ENCODE data around the gene CIROP. TPM values are rescaled to one million over a fixed set of nuclear protein-coding genes. Genes with fewer than 3 reads are reported as not detected.

Gene CIROP
- total RNA-seq, 1 donor from 2014 or later: not detected

- Mint-ChIP-seq H3K4me3 (ENCODE audit: unreplicated experiment) (no peak overlapping the region), H3K27me3 (ENCODE audit: unreplicated experiment) (peaks cover 7% of the 10 kb centered on the region), H3K4me1 (ENCODE audit: low read depth, unreplicated experiment) (no peaks in the 10 kb centered on the region), H3K36me3 (ENCODE audit: unreplicated experiment) (peaks cover 11% of the 10 kb centered on the region), H3K9me3 (ENCODE audit: unreplicated experiment) (peaks cover 4% of the 10 kb centered on the region), H3K27ac (ENCODE audit: unreplicated experiment) (no peak overlapping the region)
- TF ChIP-seq, protein P1, sequence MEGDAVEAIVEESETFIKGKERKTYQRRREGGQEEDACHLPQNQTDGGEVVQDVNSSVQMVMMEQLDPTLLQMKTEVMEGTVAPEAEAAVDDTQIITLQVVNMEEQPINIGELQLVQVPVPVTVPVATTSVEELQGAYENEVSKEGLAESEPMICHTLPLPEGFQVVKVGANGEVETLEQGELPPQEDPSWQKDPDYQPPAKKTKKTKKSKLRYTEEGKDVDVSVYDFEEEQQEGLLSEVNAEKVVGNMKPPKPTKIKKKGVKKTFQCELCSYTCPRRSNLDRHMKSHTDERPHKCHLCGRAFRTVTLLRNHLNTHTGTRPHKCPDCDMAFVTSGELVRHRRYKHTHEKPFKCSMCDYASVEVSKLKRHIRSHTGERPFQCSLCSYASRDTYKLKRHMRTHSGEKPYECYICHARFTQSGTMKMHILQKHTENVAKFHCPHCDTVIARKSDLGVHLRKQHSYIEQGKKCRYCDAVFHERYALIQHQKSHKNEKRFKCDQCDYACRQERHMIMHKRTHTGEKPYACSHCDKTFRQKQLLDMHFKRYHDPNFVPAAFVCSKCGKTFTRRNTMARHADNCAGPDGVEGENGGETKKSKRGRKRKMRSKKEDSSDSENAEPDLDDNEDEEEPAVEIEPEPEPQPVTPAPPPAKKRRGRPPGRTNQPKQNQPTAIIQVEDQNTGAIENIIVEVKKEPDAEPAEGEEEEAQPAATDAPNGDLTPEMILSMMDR (IDR thresholded peaks at IDR 0.05; ENCODE audit: partially characterized antibody, unreplicated experiment): no peak
- DNase-seq: no peak
Measured at GRCh38 chr14:23126548-23127278, 21.9 kb upstream of the CIROP start.

- TF ChIP-seq, protein P1 (IDR thresholded peaks at IDR 0.05; ENCODE audit: partially characterized antibody, unreplicated experiment): no peak
- H3K27me3 Mint-ChIP-seq (ENCODE audit: unreplicated experiment): peaks cover 7% of the 10 kb centered on the region
- H3K4me3 Mint-ChIP-seq (ENCODE audit: unreplicated experiment): no peak overlapping the region
- no peak for DNase-seq
- peaks cover 11% of the 10 kb centered on the region for H3K36me3 Mint-ChIP-seq (ENCODE audit: unreplicated experiment)
- H3K4me1 Mint-ChIP-seq (ENCODE audit: low read depth, unreplicated experiment): peaks cover 3% of the 10 kb centered on the region
- H3K9me3 Mint-ChIP-seq (ENCODE audit: unreplicated experiment): peaks cover 4% of the 10 kb centered on the region
- H3K27ac Mint-ChIP-seq (ENCODE audit: unreplicated experiment): no peak overlapping the region
Measured at GRCh38 chr14:23125933-23126524, 21.2 kb upstream of the CIROP start.

GRCh38 chr14:23125011-23125410, 20.2 kb upstream of the CIROP start:
- TF ChIP-seq, protein P1 (IDR thresholded peaks at IDR 0.05; ENCODE audit: partially characterized antibody, unreplicated experiment): no peak
- Mint-ChIP-seq H3K27me3 (ENCODE audit: unreplicated experiment) (peaks cover 4% of the 10 kb centered on the region), H3K27ac (ENCODE audit: unreplicated experiment) (no peak overlapping the region), H3K4me1 (ENCODE audit: low read depth, unreplicated experiment) (peaks cover 9% of the 10 kb centered on the region), H3K4me3 (ENCODE audit: unreplicated experiment) (no peak overlapping the region), H3K36me3 (ENCODE audit: unreplicated experiment) (peaks cover 11% of the 10 kb centered on the region), H3K9me3 (ENCODE audit: unreplicated experiment) (peaks cover 6% of the 10 kb centered on the region)
- DNase-seq: no peak

DNA sequence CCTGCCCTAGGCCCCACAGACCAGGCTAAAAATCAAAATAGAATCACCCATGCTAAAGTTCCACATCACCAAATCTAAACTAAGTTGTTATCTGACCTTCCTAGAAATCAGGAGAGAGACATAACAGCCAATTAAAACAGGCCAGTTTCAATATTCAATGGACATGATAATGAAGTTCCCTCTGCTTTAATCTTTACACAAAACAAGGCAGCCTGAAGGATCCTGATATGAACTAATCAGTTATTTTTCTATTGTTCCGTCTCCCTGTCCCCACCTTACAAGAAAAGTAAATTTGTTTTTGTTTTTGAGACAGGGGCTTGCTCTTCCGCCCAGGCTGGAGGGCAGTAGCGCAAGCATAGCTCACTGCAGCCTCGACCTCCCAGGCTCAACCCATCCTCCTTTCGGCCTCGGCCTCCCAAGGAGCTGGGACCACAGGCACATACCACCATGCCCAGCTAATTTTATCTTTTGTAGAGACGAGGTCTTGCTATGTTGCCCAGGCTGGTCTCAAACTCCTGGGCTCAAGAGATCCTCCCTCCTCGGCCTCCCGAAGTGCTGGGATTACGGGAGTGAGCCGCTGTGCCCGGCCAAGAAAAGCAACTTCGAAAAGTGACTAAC, 19.7 kb upstream of the CIROP start:
- DNase-seq: no peak
- H3K9me3 Mint-ChIP-seq (ENCODE audit: unreplicated experiment): peaks cover 6% of the 10 kb centered on the region
- H3K36me3 Mint-ChIP-seq (ENCODE audit: unreplicated experiment): peaks cover 11% of the 10 kb centered on the region
- H3K4me3 Mint-ChIP-seq (ENCODE audit: unreplicated experiment): no peak overlapping the region
- peaks cover 9% of the 10 kb centered on the region for H3K4me1 Mint-ChIP-seq (ENCODE audit: low read depth, unreplicated experiment)
- peaks cover 4% of the 10 kb centered on the region for H3K27me3 Mint-ChIP-seq (ENCODE audit: unreplicated experiment)
- H3K27ac Mint-ChIP-seq (ENCODE audit: unreplicated experiment): no peak overlapping the region
- TF ChIP-seq, protein P1 (IDR thresholded peaks at IDR 0.05; ENCODE audit: partially characterized antibody, unreplicated experiment): no peak

DNA sequence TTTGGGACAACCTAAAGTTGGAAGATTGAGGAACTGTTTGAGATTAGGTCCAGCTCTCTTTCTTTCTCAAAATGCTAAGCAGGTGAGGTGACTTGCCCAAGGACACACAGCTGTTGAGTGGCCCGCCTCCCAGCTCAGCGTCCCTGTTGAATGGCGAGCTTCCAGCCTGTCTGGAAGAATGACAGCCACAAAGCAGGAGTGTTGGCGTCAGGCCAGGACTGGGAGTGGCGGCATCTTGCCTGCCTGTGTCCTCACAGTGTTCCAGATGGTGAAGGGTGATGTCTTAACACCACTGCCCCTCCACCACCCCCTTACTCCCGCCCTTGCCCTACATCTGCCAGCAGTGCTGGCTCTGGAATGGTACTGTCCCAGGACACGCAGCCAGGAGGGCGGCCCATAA, 18.6 kb upstream of the CIROP start:
- Mint-ChIP-seq H3K4me1 (ENCODE audit: low read depth, unreplicated experiment) (peaks cover 9% of the 10 kb centered on the region), H3K27me3 (ENCODE audit: unreplicated experiment) (peaks cover 6% of the 10 kb centered on the region), H3K4me3 (ENCODE audit: unreplicated experiment) (no peak overlapping the region), H3K27ac (ENCODE audit: unreplicated experiment) (no peak overlapping the region), H3K36me3 (ENCODE audit: unreplicated experiment) (peaks cover 4% of the 10 kb centered on the region), H3K9me3 (ENCODE audit: unreplicated experiment) (peaks cover 6% of the 10 kb centered on the region)
- TF ChIP-seq, protein P1 (IDR thresholded peaks at IDR 0.05; ENCODE audit: partially characterized antibody, unreplicated experiment): no peak
- DNase-seq: no peak

Data from glutamatergic neuron (in vitro differentiated cells).